Measurements from ENCODE around the gene OSTN. TPM values are rescaled to one million over a fixed set of nuclear protein-coding genes. Genes with fewer than 3 reads are reported as not detected.

The OSTN gene
- total and polyA plus RNA-seq, 2 experiments from 2014 or later, result not detected

DNA sequence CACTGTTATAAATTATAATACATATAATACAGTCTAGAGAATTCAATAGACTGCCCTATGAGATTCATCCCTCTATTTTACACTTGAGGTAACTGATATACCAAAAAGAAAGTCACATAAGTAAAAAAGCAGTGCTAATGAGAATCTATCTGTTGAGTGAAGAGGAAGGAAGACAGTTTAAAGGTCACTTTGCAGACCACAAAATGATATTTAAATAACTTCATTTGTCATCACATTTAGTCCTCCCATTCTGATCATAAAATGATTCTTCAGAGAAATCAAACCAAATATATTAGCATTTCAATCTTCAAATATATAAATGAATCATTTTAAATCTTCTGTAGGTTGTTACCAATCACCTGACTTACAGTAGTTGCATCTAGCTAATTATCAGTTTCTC is 69.7 kb downstream of the OSTN start:
- H3K36me3 ChIP-seq (ENCODE audit: insufficient read depth), result no peaks in the 10 kb centered on the region

More for the DNA sequence above, 69.7 kb downstream of the OSTN start:
- H2AFZ ChIP-seq, result no peak overlapping the region
- H3K9me3 Mint-ChIP-seq, result peaks cover 13% of the 10 kb centered on the region; the same call in 2 of the 3 replicates
- no peak overlapping the region for H3K4me3 Mint-ChIP-seq
- no peaks in the 10 kb centered on the region for H3K9me2 ChIP-seq (ENCODE audit: insufficient read depth)
- no peaks in the 10 kb centered on the region for H3K4me1 ChIP-seq (ENCODE audit: insufficient read depth)
- no peaks in the 10 kb centered on the region for H3F3A ChIP-seq (replicated peaks; ENCODE audit: low read depth)
- H3K4me3 ChIP-seq, result no peak overlapping the region
- no peak overlapping the region for H3K27ac Mint-ChIP-seq
- H3K27me3 ChIP-seq (ENCODE audit: insufficient read depth), result no peaks in the 10 kb centered on the region
- no peak for TF ChIP-seq JUNB (IDR thresholded peaks at IDR 0.05; ENCODE audit: unreplicated experiment)
- TF ChIP-seq STAT1 (IDR thresholded peaks at IDR 0.05; ENCODE audit: unreplicated experiment), result no peak
- no peak for TF ChIP-seq EZH2 (IDR thresholded peaks at IDR 0.05; ENCODE audit: low read depth, unreplicated experiment)
- TF ChIP-seq, protein P1, sequence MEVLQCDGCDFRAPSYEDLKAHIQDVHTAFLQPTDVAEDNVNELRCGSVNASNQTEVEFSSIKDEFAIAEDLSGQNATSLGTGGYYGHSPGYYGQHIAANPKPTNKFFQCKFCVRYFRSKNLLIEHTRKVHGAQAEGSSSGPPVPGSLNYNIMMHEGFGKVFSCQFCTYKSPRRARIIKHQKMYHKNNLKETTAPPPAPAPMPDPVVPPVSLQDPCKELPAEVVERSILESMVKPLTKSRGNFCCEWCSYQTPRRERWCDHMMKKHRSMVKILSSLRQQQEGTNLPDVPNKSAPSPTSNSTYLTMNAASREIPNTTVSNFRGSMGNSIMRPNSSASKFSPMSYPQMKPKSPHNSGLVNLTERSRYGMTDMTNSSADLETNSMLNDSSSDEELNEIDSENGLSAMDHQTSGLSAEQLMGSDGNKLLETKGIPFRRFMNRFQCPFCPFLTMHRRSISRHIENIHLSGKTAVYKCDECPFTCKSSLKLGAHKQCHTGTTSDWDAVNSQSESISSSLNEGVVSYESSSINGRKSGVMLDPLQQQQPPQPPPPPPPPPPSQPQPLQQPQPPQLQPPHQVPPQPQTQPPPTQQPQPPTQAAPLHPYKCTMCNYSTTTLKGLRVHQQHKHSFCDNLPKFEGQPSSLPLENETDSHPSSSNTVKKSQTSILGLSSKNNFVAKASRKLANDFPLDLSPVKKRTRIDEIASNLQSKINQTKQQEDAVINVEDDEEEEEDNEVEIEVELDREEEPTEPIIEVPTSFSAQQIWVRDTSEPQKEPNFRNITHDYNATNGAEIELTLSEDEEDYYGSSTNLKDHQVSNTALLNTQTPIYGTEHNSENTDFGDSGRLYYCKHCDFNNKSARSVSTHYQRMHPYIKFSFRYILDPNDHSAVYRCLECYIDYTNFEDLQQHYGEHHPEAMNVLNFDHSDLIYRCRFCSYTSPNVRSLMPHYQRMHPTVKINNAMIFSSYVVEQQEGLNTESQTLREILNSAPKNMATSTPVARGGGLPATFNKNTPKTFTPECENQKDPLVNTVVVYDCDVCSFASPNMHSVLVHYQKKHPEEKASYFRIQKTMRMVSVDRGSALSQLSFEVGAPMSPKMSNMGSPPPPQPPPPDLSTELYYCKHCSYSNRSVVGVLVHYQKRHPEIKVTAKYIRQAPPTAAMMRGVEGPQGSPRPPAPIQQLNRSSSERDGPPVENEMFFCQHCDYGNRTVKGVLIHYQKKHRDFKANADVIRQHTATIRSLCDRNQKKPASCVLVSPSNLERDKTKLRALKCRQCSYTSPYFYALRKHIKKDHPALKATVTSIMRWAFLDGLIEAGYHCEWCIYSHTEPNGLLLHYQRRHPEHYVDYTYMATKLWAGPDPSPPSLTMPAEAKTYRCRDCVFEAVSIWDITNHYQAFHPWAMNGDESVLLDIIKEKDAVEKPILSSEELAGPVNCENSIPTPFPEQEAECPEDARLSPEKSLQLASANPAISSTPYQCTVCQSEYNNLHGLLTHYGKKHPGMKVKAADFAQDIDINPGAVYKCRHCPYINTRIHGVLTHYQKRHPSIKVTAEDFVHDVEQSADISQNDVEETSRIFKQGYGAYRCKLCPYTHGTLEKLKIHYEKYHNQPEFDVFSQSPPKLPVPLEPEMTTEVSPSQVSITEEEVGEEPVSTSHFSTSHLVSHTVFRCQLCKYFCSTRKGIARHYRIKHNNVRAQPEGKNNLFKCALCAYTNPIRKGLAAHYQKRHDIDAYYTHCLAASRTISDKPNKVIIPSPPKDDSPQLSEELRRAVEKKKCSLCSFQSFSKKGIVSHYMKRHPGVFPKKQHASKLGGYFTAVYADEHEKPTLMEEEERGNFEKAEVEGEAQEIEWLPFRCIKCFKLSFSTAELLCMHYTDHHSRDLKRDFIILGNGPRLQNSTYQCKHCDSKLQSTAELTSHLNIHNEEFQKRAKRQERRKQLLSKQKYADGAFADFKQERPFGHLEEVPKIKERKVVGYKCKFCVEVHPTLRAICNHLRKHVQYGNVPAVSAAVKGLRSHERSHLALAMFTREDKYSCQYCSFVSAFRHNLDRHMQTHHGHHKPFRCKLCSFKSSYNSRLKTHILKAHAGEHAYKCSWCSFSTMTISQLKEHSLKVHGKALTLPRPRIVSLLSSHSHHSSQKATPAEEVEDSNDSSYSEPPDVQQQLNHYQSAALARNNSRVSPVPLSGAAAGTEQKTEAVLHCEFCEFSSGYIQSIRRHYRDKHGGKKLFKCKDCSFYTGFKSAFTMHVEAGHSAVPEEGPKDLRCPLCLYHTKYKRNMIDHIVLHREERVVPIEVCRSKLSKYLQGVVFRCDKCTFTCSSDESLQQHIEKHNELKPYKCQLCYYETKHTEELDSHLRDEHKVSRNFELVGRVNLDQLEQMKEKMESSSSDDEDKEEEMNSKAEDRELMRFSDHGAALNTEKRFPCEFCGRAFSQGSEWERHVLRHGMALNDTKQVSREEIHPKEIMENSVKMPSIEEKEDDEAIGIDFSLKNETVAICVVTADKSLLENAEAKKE (CRISPR knock-in tag; IDR thresholded peaks at IDR 0.05), result no peak
- no peak for TF ChIP-seq ZNF114 (CRISPR knock-in tag; IDR thresholded peaks at IDR 0.05)
- H3K4me1 Mint-ChIP-seq, result no peaks in the 10 kb centered on the region
- peaks cover 7% of the 10 kb centered on the region; the same call in 2 of the 3 replicates for H3K36me3 Mint-ChIP-seq (ENCODE audit: low read depth)
- DNase-seq (ENCODE audit: low spot score) (no peak), ATAC-seq (no peak)
- no peaks in the 10 kb centered on the region for H3K27me3 Mint-ChIP-seq (ENCODE audit: insufficient read depth, low read depth, poor library complexity)
- H3K27ac ChIP-seq (ENCODE audit: low read depth), result no peak overlapping the region
- no peak overlapping the region for H3K4me2 ChIP-seq
- H3K79me2 ChIP-seq (replicated peaks; ENCODE audit: insufficient read depth), result no peaks in the 10 kb centered on the region
- no peaks in the 10 kb centered on the region for H4K20me1 ChIP-seq (replicated peaks; ENCODE audit: insufficient read depth)

All from GM23338 (cell line).